T-helper 2 cell treated with Interferon-gamma antibody and Interleukin-4, amounts not matched to agents 5 μg/mL and 100 μg/mL, for 36 hours (primary cell): Measurements from ENCODE around the gene CHRM2.

Experiments
- DNase-seq: peaks from one replicate; pipeline ENCODE4 v3.0.0; 2021; ENCODE audit warnings: low spot score
- H3K27ac Mint-ChIP-seq: one replicate; pipeline ENCODE4 v1.8.0; 2021; ENCODE audit warnings: mild to moderate bottlenecking, mixed read lengths
- H3K27me3 Mint-ChIP-seq: one replicate; pipeline ENCODE4 v1.8.0; 2021; ENCODE audit warnings: low read depth, mixed read lengths
- H3K36me3 Mint-ChIP-seq: one replicate; pipeline ENCODE4 v1.8.0; 2021; ENCODE audit warnings: low read depth, mixed read lengths
- H3K4me1 Mint-ChIP-seq: one replicate; pipeline ENCODE4 v1.8.0; 2021; ENCODE audit warnings: low read depth, mixed read lengths
- H3K4me3 Mint-ChIP-seq: one replicate; pipeline ENCODE4 v1.8.0; 2022; ENCODE audit warnings: mild to moderate bottlenecking, moderate library complexity, mixed read lengths
- H3K9me3 Mint-ChIP-seq: one replicate; pipeline ENCODE4 v1.8.0; 2021; ENCODE audit warnings: mixed read lengths

Gene CHRM2

DNA sequence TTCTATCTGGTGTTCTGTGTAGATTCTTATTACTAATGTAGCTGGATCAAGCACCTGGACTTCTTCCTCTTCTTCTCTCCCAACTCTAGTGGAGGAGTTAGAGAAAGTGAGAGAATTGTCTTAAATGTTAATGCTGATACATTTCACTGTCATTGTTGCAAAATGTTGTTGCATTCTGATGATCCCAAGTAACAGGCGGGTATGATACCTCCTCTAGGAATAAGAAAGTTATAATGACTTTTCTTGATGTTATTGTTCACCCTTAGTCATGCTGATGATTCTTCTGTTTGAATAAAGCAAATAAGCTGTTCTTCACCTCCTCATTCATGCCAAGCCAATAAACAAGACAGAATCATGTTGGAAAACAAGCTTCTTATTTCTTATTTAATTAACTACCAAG lies 9.1 kb downstream of the CHRM2 start:
- no peak overlapping the region for H3K27ac Mint-ChIP-seq

DNA sequence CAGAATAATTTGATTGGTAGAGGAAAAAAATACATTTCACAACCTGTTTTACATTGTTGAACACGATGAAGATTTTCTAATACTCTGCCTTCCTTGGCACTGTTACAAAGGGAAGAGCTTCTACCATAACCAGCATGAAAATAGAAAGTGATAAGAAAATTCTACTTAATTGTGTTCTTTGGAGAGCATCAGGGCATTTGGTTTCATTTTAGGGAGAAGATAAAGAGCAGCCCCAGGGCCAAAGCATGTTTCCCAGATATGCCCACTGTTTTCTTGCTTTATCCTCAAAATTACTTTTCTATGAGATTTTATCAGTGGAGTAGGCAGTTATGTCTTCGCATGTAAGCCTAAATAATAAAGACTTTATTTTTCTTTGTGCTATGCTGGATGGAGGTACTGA lies 9.5 kb downstream of the CHRM2 start:
- H3K27me3 Mint-ChIP-seq = no peaks in the 10 kb centered on the region
- H3K9me3 Mint-ChIP-seq = no peaks in the 10 kb centered on the region
- DNase-seq = no peak
- no peaks in the 10 kb centered on the region for H3K4me1 Mint-ChIP-seq
- H3K27ac Mint-ChIP-seq = no peak overlapping the region
- no peaks in the 10 kb centered on the region for H3K36me3 Mint-ChIP-seq
- H3K4me3 Mint-ChIP-seq = no peak overlapping the region

More for the DNA sequence above, 9.1 kb downstream of the CHRM2 start:
- Mint-ChIP-seq H3K27me3 (no peaks in the 10 kb centered on the region), H3K36me3 (no peaks in the 10 kb centered on the region), H3K4me3 (no peak overlapping the region), H3K9me3 (no peaks in the 10 kb centered on the region), H3K4me1 (no peaks in the 10 kb centered on the region)
- no peak for DNase-seq

DNA sequence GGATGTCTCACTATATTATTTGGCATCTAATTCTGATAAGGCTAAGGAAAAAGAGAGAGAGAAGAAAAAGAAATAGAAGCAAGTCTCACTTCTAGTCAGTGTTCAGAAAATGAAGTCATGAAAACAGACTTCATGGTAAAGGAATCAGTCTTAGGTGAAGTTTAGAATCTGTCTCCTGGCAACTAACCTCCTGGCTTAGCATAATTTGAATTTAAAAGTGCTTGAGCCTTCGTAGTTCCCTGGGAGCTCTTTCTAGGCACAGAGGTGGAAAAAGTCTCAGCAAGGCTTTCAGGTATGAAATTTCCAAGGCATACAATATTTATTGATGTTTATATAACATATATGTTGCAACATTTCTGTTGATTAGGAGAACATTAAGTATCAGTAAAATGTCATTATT lies 10.4 kb downstream of the CHRM2 start:
- Mint-ChIP-seq H3K27me3 (no peaks in the 10 kb centered on the region), H3K4me3 (no peak overlapping the region), H3K4me1 (no peaks in the 10 kb centered on the region), H3K9me3 (no peaks in the 10 kb centered on the region), H3K27ac (no peak overlapping the region), H3K36me3 (no peaks in the 10 kb centered on the region)
- DNase-seq = no peak

DNA sequence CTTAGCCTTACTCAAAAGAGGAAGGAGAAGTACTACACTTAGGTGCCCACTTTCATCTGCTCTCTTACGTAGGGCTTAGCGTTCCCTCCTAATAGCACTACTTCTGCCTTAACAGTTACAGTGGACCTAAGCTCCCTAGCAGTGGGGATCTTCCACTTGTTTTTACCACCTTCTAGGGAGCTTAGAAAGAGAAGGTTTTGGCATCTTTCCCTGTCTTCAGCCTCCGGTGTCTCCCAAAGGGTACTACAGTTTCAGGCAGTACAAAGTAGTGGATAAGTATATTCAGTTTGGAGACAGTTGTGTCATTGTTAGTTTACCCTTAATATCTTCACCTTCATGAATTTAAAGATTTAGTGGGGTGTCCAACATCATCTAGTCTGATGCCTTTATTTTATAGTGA lies 14.6 kb downstream of the CHRM2 start:
- Mint-ChIP-seq H3K9me3 (no peaks in the 10 kb centered on the region), H3K27me3 (no peaks in the 10 kb centered on the region), H3K27ac (no peak overlapping the region), H3K4me1 (no peaks in the 10 kb centered on the region), H3K4me3 (no peak overlapping the region), H3K36me3 (no peaks in the 10 kb centered on the region)
- DNase-seq = no peak

DNA sequence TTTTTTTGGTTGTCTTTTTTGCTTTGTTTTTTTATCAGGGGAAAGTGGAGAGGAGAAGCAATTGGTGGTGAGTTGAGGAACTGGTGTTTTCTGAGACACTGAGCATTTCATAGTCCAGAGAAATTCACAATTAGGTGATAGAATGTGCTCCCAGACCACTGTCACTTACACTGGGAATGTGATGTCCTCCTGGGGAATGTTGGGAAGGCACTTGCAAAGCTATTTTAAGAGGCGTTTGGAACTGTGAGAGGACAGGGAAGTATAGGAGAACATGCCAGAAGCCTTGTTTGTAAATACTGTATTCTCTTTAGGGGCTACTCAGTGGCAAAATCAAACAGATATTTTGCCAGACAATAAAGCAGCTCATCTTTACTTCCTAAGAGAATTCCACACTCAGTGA lies 16.0 kb downstream of the CHRM2 start:
- H3K36me3 Mint-ChIP-seq = no peaks in the 10 kb centered on the region
- no peak for DNase-seq
- H3K27ac Mint-ChIP-seq = no peak overlapping the region
- no peaks in the 10 kb centered on the region for H3K4me1 Mint-ChIP-seq
- H3K4me3 Mint-ChIP-seq = no peak overlapping the region
- no peaks in the 10 kb centered on the region for H3K9me3 Mint-ChIP-seq
- H3K27me3 Mint-ChIP-seq = no peaks in the 10 kb centered on the region

DNA sequence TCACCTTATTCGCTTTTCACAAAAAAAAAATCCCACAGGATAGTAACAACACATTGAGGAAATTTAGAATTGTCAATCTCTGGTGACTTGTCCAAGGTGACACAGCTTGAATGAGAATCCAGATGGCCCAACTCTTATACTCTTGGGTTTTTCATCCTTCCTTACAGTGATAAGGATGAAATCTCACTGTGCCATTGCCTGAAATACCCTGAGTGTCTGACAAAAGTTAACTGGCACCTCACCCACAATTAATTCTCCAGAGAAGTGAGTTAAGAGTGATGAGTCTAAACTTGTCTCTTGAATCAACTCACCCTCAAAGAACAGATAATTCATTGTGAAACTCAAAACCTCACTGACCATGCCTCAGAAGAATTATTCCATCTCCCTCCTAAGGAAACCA lies 18.9 kb downstream of the CHRM2 start:
- Mint-ChIP-seq H3K9me3 (no peaks in the 10 kb centered on the region), H3K4me3 (no peak overlapping the region), H3K36me3 (no peaks in the 10 kb centered on the region), H3K27ac (no peak overlapping the region), H3K27me3 (no peaks in the 10 kb centered on the region), H3K4me1 (no peaks in the 10 kb centered on the region)
- no peak for DNase-seq

DNA sequence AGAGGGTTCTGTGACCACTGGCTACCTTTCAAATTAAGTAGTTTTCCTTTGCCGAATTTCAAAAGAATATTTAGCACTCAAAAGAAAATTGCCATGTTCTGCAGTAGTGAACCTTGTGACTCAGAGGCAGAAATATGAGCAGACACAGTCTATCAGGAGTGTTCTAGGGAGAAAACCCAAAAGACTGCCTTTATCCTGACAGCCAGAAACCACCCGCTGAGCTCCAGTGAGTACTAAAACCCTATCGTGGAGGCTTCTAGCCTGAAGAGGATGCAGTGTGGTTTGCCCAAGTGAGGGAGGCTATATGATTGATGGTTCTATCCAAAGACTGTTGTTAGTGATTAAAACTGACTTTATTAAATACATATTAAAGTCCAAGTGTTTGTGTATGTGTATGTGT lies 21.9 kb downstream of the CHRM2 start:
- H3K4me3 Mint-ChIP-seq = no peak overlapping the region
- H3K4me1 Mint-ChIP-seq = no peaks in the 10 kb centered on the region
- no peak overlapping the region for H3K27ac Mint-ChIP-seq
- peaks cover 4% of the 10 kb centered on the region for H3K9me3 Mint-ChIP-seq
- no peak for DNase-seq
- H3K27me3 Mint-ChIP-seq = no peaks in the 10 kb centered on the region
- no peaks in the 10 kb centered on the region for H3K36me3 Mint-ChIP-seq

DNA sequence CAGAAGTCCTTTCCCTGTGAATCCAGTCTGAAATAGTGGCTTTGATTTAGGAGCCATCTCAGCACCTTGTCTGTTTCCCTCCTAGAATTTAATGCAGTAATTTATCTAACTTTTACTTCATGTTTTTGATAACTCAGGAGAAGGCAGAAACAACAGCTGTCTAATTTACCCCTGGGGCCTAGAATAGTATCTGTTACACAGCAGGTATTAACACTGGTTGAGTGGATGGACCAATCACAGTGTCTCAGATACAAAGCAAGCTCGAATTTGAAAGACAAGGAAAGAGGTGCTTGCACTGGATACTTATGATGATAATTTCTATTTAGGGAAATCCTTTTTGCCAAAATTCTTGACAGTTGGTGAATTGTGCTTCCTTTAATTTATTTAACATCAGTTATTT lies 23.4 kb downstream of the CHRM2 start:
- H3K27me3 Mint-ChIP-seq = no peaks in the 10 kb centered on the region
- no peak overlapping the region for H3K27ac Mint-ChIP-seq
- peaks cover 4% of the 10 kb centered on the region for H3K9me3 Mint-ChIP-seq
- no peaks in the 10 kb centered on the region for H3K4me1 Mint-ChIP-seq
- H3K36me3 Mint-ChIP-seq = no peaks in the 10 kb centered on the region
- no peak for DNase-seq
- H3K4me3 Mint-ChIP-seq = no peak overlapping the region

DNA sequence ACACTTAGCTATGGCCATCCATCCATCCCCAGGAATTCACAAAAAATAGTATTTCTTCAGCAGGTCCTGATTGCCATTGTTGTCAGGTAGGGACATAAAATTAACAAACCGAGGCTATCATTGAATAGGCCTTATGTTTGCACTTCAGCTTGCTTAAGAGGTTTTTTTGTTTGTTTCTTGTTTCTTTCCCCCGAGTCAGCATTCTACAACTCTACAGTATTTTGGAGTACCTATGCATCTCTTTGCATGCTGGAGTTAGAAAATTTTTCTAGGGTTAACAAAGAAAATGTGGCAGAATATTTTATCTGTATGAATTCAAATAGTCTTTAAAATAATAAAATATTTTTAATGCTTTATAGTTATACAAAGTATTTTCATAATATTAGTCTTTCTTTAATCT lies 26.3 kb downstream of the CHRM2 start:
- no peaks in the 10 kb centered on the region for H3K36me3 Mint-ChIP-seq
- no peak overlapping the region for H3K27ac Mint-ChIP-seq
- no peaks in the 10 kb centered on the region for H3K27me3 Mint-ChIP-seq
- H3K4me1 Mint-ChIP-seq = no peaks in the 10 kb centered on the region
- H3K4me3 Mint-ChIP-seq = no peak overlapping the region
- H3K9me3 Mint-ChIP-seq = peaks cover 4% of the 10 kb centered on the region
- no peak for DNase-seq

DNA sequence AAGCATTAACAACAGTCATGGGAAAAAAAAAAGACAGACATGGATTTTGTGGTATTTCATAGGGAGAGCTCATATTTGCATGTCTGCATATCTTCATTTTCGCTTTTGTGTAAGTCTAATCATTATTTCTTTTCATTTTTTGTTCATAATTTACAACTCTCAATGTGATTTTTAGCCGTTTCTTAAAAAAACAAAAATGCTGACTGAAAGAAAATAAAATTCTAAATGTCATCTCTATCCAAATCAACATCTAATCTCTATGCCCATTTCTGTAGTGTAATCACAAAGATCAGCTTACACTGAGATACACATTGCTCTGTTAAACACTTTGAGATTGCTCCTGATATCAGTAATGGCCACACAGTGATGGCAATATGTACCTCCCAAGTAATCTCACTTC lies 29.2 kb downstream of the CHRM2 start:
- Mint-ChIP-seq H3K4me1 (no peaks in the 10 kb centered on the region), H3K36me3 (no peaks in the 10 kb centered on the region), H3K27ac (no peak overlapping the region), H3K9me3 (peaks cover 4% of the 10 kb centered on the region), H3K4me3 (no peak overlapping the region), H3K27me3 (no peaks in the 10 kb centered on the region)
- DNase-seq = no peak

DNA sequence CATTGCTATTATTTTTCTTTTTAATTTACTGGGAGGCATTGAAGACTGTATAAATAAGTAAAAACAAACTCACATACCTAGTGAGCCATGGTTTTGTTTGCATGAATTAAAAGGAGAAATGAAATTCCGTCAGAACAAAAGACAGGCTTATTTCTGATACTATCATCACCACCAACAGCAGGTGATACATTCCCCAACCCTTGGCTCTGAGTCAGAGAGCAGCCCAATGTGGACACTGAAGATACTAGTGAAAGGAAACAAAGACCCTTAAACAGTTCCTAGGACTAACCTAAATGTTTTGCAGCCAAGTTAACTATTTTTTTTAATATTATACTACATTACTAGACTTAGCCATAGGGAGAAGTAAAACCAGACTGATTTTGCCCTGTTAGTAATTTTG lies 31.6 kb downstream of the CHRM2 start:
- H3K9me3 Mint-ChIP-seq = no peaks in the 10 kb centered on the region
- DNase-seq = no peak
- H3K4me3 Mint-ChIP-seq = no peak overlapping the region
- no peaks in the 10 kb centered on the region for H3K4me1 Mint-ChIP-seq
- H3K27me3 Mint-ChIP-seq = no peaks in the 10 kb centered on the region
- no peaks in the 10 kb centered on the region for H3K36me3 Mint-ChIP-seq
- no peak overlapping the region for H3K27ac Mint-ChIP-seq

DNA sequence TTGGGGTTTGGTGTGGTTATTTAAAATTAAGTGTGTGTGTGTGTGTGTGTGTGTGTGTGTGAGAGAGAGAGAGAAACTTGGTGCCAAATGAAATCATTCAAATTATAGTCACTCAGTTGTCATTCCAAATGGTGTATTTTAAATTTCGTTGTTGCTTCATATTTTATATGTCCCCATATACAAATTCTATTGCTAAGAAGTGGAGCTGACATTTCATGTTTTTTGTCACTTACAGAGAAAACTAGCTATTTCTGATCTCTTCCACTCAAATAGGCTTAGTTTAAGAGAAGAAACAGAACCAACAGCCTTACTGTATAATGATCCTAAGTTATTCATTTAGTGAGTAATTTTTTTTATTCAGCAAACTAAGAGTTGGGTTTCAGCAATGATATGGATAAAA lies 42.3 kb downstream of the CHRM2 start:
- no peaks in the 10 kb centered on the region for H3K36me3 Mint-ChIP-seq
- DNase-seq = no peak
- no peaks in the 10 kb centered on the region for H3K4me1 Mint-ChIP-seq
- no peak overlapping the region for H3K4me3 Mint-ChIP-seq
- no peaks in the 10 kb centered on the region for H3K27me3 Mint-ChIP-seq
- H3K9me3 Mint-ChIP-seq = no peaks in the 10 kb centered on the region
- H3K27ac Mint-ChIP-seq = no peak overlapping the region

DNA sequence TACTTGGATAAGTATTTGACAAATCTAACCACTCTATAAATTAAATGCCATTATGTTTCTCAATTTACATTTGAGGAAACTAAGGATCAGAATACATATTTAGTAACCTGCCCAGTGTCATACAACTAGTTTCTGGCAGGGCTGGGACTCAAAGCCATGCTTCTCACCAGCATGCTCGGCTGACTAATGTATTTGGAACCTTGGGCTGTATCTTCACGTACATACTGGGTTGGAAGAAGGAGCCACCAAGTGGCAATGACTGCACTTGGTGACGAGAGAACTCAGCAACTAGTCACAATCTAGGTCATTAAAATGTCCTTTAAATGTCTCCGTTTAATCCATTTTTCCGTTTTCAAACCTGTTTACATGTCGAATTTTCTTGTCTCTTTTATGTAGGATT lies 42.9 kb downstream of the CHRM2 start:
- Mint-ChIP-seq H3K4me1 (no peaks in the 10 kb centered on the region), H3K27ac (no peak overlapping the region), H3K27me3 (no peaks in the 10 kb centered on the region), H3K9me3 (no peaks in the 10 kb centered on the region), H3K36me3 (no peaks in the 10 kb centered on the region), H3K4me3 (no peak overlapping the region)
- no peak for DNase-seq

DNA sequence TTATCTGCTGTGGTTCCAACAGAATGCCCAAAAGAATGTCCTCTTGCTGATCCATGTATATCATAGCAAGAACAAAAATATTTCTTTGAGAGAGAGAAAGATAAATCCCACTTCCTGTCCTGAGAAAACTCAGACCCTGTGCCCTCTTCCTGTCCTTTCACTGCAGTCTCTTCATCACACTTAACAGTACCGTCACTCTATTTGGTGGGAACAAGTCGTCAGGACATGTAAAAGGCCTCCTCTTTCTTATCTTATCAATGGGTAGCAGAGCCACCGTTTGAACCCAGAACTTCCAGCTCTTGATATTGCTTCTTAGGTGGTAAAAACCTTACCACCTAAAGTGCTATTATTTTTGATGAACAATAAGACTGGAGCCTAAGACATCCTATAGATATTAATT lies 43.9 kb downstream of the CHRM2 start:
- no peak overlapping the region for H3K27ac Mint-ChIP-seq
- no peak overlapping the region for H3K4me3 Mint-ChIP-seq
- DNase-seq = no peak
- no peaks in the 10 kb centered on the region for H3K27me3 Mint-ChIP-seq
- H3K4me1 Mint-ChIP-seq = no peaks in the 10 kb centered on the region
- H3K9me3 Mint-ChIP-seq = no peaks in the 10 kb centered on the region
- no peaks in the 10 kb centered on the region for H3K36me3 Mint-ChIP-seq

DNA sequence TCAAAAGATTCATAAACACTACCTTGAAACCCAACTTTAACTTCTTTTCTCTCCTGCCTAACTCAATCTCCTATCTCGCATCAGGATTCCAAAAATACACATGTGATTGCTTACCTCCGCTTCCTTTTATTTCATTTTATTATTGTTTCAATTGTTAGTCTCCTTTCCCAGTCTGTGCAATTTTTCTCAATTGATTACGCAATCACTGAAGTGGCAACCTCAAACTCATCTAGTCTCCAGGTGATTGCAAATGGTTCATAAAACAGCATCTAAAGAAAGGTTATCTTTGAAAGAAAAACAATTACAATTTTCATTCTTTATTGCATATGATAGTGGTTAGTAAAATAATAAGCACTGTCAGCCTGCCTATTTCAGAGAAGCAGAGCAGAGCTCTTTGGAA lies 45.6 kb downstream of the CHRM2 start:
- DNase-seq = no peak
- Mint-ChIP-seq H3K27ac (no peak overlapping the region), H3K4me3 (no peak overlapping the region), H3K27me3 (no peaks in the 10 kb centered on the region), H3K4me1 (no peaks in the 10 kb centered on the region), H3K36me3 (no peaks in the 10 kb centered on the region), H3K9me3 (no peaks in the 10 kb centered on the region)

DNA sequence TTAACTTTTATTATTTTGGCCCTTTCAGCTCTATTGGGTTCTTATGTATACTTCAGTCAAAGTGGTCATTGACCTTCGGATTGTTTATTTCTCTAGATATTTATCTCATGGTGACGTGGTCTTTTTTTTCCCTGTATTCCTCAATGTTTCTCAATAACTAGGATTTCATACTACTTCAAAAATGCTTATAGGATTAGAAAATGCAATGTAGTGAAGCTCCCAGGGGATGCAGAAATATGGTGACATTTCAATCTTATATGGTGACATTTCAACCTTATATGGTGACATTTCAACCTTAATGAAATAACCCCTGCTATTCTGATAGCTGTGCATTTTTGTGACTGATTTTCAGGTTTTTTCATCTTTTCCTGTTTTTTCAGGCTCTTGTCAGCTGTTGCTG lies 51.4 kb downstream of the CHRM2 start:
- DNase-seq = no peak
- Mint-ChIP-seq H3K9me3 (peaks cover under 1% of the 10 kb centered on the region), H3K27ac (no peak overlapping the region), H3K4me1 (no peaks in the 10 kb centered on the region), H3K36me3 (no peaks in the 10 kb centered on the region), H3K27me3 (no peaks in the 10 kb centered on the region), H3K4me3 (no peak overlapping the region)
